ENCODE data around the gene OSTF1. TPM values are rescaled to one million over a fixed set of nuclear protein-coding genes. Genes with fewer than 3 reads are reported as not detected.

The OSTF1 gene
- total RNA-seq, 6 experiments from 2014 or later = 57.9 to 71.6 (median 61.4) TPM

DNA sequence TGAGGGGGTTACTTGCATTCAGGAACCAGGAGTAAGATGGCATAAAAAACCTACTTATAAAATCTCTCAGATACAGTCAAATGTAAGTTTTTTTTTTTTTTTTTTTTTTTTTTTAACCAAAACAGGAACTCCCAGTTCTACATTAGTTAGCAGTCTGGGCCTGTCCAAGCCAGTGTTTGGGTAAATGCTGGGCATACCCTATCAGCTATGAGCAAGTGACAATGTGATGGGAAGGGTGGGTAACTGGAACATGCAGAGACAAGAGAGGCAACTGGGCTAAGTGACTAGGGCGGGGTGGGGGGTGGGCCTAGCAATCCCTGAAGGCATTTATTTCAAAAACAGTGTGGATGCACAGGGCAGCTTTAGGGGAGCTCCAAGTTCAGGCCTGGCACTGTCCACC, 2.7 kb upstream of the OSTF1 start:
- Mint-ChIP-seq H3K4me3 (no peak overlapping the region), H3K9me3 (no peaks in the 10 kb centered on the region), H3K27me3 (ENCODE audit: insufficient read depth) (no peaks in the 10 kb centered on the region), H3K27ac (no peak overlapping the region), H3K36me3 (ENCODE audit: low read depth) (peaks cover 9% of the 10 kb centered on the region), H3K4me1 (ENCODE audit: low read depth) (peaks cover 41% of the 10 kb centered on the region)
- TF ChIP-seq, protein P1, sequence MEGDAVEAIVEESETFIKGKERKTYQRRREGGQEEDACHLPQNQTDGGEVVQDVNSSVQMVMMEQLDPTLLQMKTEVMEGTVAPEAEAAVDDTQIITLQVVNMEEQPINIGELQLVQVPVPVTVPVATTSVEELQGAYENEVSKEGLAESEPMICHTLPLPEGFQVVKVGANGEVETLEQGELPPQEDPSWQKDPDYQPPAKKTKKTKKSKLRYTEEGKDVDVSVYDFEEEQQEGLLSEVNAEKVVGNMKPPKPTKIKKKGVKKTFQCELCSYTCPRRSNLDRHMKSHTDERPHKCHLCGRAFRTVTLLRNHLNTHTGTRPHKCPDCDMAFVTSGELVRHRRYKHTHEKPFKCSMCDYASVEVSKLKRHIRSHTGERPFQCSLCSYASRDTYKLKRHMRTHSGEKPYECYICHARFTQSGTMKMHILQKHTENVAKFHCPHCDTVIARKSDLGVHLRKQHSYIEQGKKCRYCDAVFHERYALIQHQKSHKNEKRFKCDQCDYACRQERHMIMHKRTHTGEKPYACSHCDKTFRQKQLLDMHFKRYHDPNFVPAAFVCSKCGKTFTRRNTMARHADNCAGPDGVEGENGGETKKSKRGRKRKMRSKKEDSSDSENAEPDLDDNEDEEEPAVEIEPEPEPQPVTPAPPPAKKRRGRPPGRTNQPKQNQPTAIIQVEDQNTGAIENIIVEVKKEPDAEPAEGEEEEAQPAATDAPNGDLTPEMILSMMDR (IDR thresholded peaks at IDR 0.05) = no peak
- no peak for DNase-seq

DNA sequence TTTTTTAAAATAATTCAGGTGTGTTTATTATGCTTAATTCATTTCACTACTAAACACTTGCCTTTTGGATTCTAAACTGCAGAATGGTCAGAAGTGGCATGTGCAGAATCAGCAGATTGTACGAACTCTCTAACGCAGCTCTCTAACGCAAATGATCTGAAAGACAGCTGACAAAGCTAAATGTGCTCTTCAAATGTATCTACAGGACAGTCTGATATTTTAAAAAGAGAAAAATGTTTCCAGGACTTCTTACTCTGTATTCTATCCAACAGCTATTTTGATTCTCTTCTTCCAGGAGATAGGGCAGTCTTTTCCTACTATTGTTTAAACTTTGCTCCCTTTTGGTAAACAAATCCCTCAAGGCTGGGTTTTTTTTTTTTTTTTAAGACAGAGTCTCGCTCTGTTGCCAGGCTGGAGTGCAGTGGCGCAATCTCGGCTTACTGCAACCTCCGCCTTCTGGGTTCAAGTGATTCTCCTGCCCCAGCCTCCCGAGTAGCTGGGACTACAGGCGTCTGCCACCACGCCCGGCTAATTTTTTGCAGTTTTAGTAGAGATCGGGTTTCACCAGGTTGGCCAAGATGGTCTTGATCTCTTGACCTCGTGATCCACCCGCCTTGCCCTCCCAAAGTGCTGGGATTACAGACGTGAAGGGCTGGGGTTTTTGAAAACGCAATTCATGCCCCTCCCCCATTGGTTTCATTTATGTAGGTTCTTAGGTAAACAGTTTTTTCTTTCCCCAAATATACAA, 1.6 kb upstream of the OSTF1 start:
- Mint-ChIP-seq H3K4me3 (peak overlapping the region; percentile 97), H3K36me3 (ENCODE audit: low read depth) (peaks cover 4% of the 10 kb centered on the region), H3K9me3 (no peaks in the 10 kb centered on the region), H3K27me3 (ENCODE audit: insufficient read depth) (no peaks in the 10 kb centered on the region), H3K27ac (peak overlapping the region; percentile 95), H3K4me1 (ENCODE audit: low read depth) (peaks cover 49% of the 10 kb centered on the region)
- no peak for DNase-seq
- TF ChIP-seq, protein P1 (IDR thresholded peaks at IDR 0.05) = no peak

GRCh38 chr9:75087289-75087823, 958 bp upstream of the OSTF1 start:
- peak overlapping the region; percentile 95 for H3K27ac Mint-ChIP-seq
- H3K4me3 Mint-ChIP-seq = peak overlapping the region; percentile 97
- H3K4me1 Mint-ChIP-seq (ENCODE audit: low read depth) = peaks cover 54% of the 10 kb centered on the region
- peak; percentile 56 for DNase-seq
- no peaks in the 10 kb centered on the region for H3K9me3 Mint-ChIP-seq
- H3K27me3 Mint-ChIP-seq (ENCODE audit: insufficient read depth) = no peaks in the 10 kb centered on the region
- TF ChIP-seq, protein P1 (IDR thresholded peaks at IDR 0.05) = 0 out of 2 replicates have a peak, but pooled peaks have one; percentile 11
- H3K36me3 Mint-ChIP-seq (ENCODE audit: low read depth) = peaks cover 4% of the 10 kb centered on the region

GRCh38 chr9:75088646-75089372, 495 bp downstream of the OSTF1 start:
- no peaks in the 10 kb centered on the region; the same call in 1 of the 2 replicates for H3K27me3 Mint-ChIP-seq (ENCODE audit: insufficient read depth)
- peak overlapping the region; percentile 96 for H3K27ac Mint-ChIP-seq
- no peaks in the 10 kb centered on the region; the same call in 1 of the 2 replicates for H3K36me3 Mint-ChIP-seq (ENCODE audit: low read depth)
- H3K9me3 Mint-ChIP-seq = no peaks in the 10 kb centered on the region
- DNase-seq = peak; percentile 65
- H3K4me3 Mint-ChIP-seq = peak overlapping the region; percentile 100
- TF ChIP-seq, protein P1 (IDR thresholded peaks at IDR 0.05) = peak; percentile 72
- peaks cover 64% of the 10 kb centered on the region for H3K4me1 Mint-ChIP-seq (ENCODE audit: low read depth)

DNA sequence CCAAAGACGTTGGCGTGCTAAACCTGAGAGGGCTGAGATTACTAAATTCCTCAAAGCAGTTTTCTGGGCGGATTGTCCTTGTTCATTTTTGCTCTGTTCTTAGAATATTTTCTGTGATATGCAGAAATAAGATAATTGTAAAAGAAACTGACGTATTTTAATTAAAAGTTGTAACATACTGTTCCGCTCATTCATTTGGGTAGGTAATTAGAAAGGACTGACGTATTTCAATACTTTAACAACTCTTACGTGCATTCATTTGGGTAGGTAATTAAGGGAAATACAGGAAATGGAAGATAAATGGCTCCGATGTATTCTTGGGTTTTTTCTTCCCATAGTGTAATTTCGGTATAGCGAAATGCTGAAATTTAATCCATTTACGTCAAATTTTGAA, 1.1 kb downstream of the OSTF1 start:
- H3K36me3 Mint-ChIP-seq (ENCODE audit: low read depth) = no peaks in the 10 kb centered on the region; the same call in 1 of the 2 replicates
- DNase-seq = no peak
- TF ChIP-seq, protein P1 (IDR thresholded peaks at IDR 0.05) = peak; percentile 4; the same call in 1 of the 2 replicates
- H3K4me1 Mint-ChIP-seq (ENCODE audit: low read depth) = peaks cover 70% of the 10 kb centered on the region
- peak overlapping the region; percentile 96 for H3K27ac Mint-ChIP-seq
- no peaks in the 10 kb centered on the region for H3K9me3 Mint-ChIP-seq
- H3K27me3 Mint-ChIP-seq (ENCODE audit: insufficient read depth) = no peaks in the 10 kb centered on the region; the same call in 1 of the 2 replicates
- peak overlapping the region; percentile 100 for H3K4me3 Mint-ChIP-seq
